Left ventricle myocardium inferior (tissue), 1 donor: ENCODE measurements around the gene CUL1. TPM values are rescaled to one million over a fixed set of nuclear protein-coding genes. Genes with fewer than 3 reads are reported as not detected.

Source experiments
- DNase-seq: peaks from one replicate; pipeline ENCODE4 v3.0.0-alpha.2; 2020
- H3K27ac ChIP-seq: fragments of 200-600 bp; replicated peaks from 2 replicates; pipeline ENCODE4 v1.8.0; 2021
- H3K27me3 ChIP-seq: fragments of 200-600 bp; 2 replicates; pipeline ENCODE4 v1.8.0; 2021; ENCODE audit warnings: low read depth
- H3K36me3 ChIP-seq: fragments of 200-600 bp; 2 replicates; pipeline ENCODE4 v1.8.0; 2021
- H3K4me1 ChIP-seq: fragments of 200-600 bp; 2 replicates; pipeline ENCODE4 v1.8.0; 2021
- H3K4me3 ChIP-seq: fragments of 200-600 bp; 2 replicates; pipeline ENCODE4 v1.8.0; 2021; ENCODE audit warnings: mild to moderate bottlenecking, moderate library complexity
- H3K9me3 ChIP-seq: fragments of 200-600 bp; replicated peaks from 2 replicates; pipeline ENCODE4 v1.8.0; 2021
- intact Hi-C: fragments of 100-400 bp; cut with micrococcal nuclease; formaldehyde crosslinking; loops from one replicate; pipeline ENCODE4 v1.11.0; 2022
- total RNA-seq: library from RNA; stranded (reverse); fragmentation: NEBNext Ultra II Directional; extraction: Animal tissue kit (Norgen Biotek cat#: 25700); gene quantifications from one replicate; pipeline ENCODE4 v1.2.1, GENCODE V29; 2021
- TF ChIP-seq, protein P1 (sequence below): fragments of 200-600 bp; IDR thresholded peaks from 2 replicates; pipeline ENCODE4 v1.8.0; 2021; ENCODE audit warnings: antibody characterized with exemption, mild to moderate bottlenecking, borderline replicate concordance
- donor health status: DM: no; HTN: yes; CAD: no; lungs with severe emphysema.

The CUL1 gene
- total RNA-seq, 1 donor from 2014 or later: 48.2 TPM

DNA sequence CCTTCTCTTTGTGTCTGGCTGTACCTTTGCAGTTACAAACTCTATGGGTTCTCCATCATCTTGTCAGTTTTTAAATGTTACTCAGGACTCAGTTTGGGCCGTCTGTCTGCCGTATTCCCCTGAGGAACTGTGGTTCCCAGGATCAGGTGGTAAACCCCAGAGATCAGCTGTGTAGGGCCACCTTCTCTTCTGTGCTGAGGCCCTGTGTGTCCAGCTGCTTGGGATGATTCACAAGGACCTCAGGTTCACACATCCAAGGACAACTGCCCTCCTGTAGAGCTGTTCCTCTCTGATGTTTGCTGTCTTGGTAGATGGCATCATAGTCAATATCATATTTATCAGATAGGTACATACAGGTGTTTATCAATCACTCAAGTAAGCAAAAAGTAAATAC is 24.5 kb downstream of the CUL1 start:
- intact Hi-C loops: no loop called here
- TF ChIP-seq, protein P1, sequence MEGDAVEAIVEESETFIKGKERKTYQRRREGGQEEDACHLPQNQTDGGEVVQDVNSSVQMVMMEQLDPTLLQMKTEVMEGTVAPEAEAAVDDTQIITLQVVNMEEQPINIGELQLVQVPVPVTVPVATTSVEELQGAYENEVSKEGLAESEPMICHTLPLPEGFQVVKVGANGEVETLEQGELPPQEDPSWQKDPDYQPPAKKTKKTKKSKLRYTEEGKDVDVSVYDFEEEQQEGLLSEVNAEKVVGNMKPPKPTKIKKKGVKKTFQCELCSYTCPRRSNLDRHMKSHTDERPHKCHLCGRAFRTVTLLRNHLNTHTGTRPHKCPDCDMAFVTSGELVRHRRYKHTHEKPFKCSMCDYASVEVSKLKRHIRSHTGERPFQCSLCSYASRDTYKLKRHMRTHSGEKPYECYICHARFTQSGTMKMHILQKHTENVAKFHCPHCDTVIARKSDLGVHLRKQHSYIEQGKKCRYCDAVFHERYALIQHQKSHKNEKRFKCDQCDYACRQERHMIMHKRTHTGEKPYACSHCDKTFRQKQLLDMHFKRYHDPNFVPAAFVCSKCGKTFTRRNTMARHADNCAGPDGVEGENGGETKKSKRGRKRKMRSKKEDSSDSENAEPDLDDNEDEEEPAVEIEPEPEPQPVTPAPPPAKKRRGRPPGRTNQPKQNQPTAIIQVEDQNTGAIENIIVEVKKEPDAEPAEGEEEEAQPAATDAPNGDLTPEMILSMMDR: no peak
- Histone ChIP-seq H3K27me3 (no peaks in the 10 kb centered on the region), H3K4me1 (peaks cover 84% of the 10 kb centered on the region), H3K36me3 (no peaks in the 10 kb centered on the region), H3K4me3 (no peak overlapping the region), H3K9me3 (no peaks in the 10 kb centered on the region), H3K27ac (no peak overlapping the region)
- DNase-seq: no peak

DNA sequence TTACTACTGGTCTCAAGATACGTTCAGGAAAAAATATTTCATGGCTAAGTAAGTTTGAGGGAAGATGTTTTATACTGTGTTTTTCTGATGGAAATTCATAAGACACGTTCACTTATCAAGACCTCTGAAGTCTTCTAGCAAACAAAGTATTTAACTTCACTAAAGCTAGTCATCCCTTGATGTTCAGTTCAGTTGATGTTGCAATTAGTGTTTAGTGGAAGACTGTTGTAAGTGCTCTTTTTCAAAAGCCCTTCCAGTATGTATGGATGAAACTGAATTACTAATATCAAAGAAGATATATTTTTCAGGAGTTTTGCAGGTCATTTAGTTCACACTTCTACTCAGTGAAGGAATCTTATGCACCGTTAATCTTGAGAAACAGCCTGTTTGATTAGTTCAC is 25.1 kb downstream of the CUL1 start:
- Histone ChIP-seq H3K27ac (no peak overlapping the region), H3K27me3 (no peaks in the 10 kb centered on the region), H3K4me1 (peaks cover 90% of the 10 kb centered on the region), H3K36me3 (no peaks in the 10 kb centered on the region), H3K4me3 (no peak overlapping the region), H3K9me3 (no peaks in the 10 kb centered on the region)
- no peak for DNase-seq
- intact Hi-C loops: no loop called here
- TF ChIP-seq, protein P1: no peak

DNA sequence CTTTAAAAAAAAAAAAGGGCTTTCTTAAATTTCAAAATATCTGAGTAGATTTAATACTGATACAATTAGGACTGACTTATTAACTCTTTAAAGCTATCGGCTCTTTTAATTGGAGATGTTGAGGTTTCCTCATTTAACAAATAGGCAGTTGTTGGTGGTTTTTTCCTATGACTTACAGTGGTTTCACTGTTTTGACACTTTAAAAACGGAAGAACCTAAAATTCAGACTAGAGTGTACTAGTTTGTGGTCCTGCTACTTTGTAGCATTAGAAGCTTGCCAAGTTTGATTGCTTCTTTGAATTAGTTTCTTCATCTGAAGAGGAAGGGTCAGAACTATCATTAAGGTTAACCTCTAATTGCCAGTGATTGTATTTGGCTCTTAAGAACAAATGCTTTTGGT is 27.7 kb downstream of the CUL1 start:
- TF ChIP-seq, protein P1: no peak
- Histone ChIP-seq H3K4me1 (peaks cover 81% of the 10 kb centered on the region), H3K9me3 (no peaks in the 10 kb centered on the region), H3K36me3 (peaks cover 13% of the 10 kb centered on the region), H3K4me3 (no peak overlapping the region), H3K27ac (no peak overlapping the region), H3K27me3 (no peaks in the 10 kb centered on the region)
- no peak for DNase-seq
- intact Hi-C loops: no loop called here

DNA sequence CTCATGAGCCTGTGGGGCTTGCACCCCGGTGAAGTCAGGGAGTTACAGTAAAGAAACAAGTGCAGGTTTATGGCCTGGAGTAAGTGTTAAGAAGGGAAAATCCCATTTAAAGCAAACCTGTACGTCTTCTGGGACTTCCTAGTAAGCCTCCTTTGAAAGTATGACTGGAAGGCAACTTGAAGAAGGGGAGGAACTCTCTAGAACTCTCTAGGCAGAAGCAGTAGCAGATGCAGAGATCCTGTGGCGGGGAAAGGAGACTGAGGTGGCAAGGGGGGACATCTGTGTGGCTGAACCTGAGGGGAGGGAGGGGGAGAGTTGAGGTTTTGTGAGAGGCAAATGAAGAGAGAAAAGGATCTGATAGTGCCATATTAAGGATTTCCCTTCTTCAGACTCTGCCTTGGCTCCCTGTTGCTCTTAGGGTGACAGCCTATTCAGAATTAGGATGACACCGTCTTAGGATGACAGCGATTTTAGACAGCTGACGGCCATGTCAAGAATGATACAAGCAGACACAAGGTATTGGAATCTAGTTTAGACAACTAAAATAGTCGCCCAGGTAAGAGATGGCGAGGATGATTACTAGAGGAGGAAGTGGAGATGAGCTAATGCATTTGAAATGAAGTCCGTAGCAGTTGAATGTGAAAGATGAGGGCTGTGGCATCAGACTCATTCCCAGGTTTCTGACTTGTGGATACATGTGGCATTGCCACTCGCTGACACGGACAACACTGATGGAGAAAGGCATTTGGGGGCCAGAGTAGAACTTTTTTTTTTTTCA is 29.0 kb downstream of the CUL1 start:
- Histone ChIP-seq H3K9me3 (no peaks in the 10 kb centered on the region), H3K4me1 (peaks cover 71% of the 10 kb centered on the region), H3K36me3 (peaks cover 22% of the 10 kb centered on the region), H3K4me3 (no peak overlapping the region), H3K27me3 (no peaks in the 10 kb centered on the region), H3K27ac (no peak overlapping the region)
- intact Hi-C loops: no loop called here
- no peak for DNase-seq
- TF ChIP-seq, protein P1: no peak

- no peak for DNase-seq
- Histone ChIP-seq H3K27me3 (no peaks in the 10 kb centered on the region), H3K9me3 (no peaks in the 10 kb centered on the region), H3K4me1 (peaks cover 65% of the 10 kb centered on the region), H3K27ac (no peak overlapping the region), H3K36me3 (peaks cover 33% of the 10 kb centered on the region), H3K4me3 (no peak overlapping the region)
- TF ChIP-seq, protein P1: no peak
- intact Hi-C loops: no loop called here
These were observed 31.5 kb downstream of the CUL1 start for GRCh38 chr7:148729984-148730733.
